GM10266 (cell line): ENCODE data around the gene WWC2.
"Not testable (repeated sequence)": the region's sequence is repeated elsewhere in the genome, so short reads cannot be mapped to it uniquely, and the experiment has no call there.

Experiments
- DNase-seq: peaks from one replicate; pipeline ENCODE4 v3.0.0; 2012; ENCODE audit errors: extremely low spot score
- CTCF ChIP-seq: IDR thresholded peaks from 2 replicates; pipeline ENCODE4 v1.5.1; 2012; ENCODE audit warnings: mild to moderate bottlenecking, low read depth; ENCODE audit not compliant: control insufficient read depth, insufficient read depth; ENCODE audit errors: missing control alignments

The WWC2 gene

GRCh38 chr4:183318656-183319055, 219.6 kb downstream of the WWC2 start:
- no peak for TF ChIP-seq CTCF
- DNase-seq: no peak

- no peak for DNase-seq
- no peak for TF ChIP-seq CTCF
Measured at GRCh38 chr4:183320211-183321059, 221.4 kb downstream of the WWC2 start, which contains the start of gene CLDN22. CLDN22 (minus strand) TSS chr4:183320276; CDS start chr4:183320218, 58 bp downstream.

GRCh38 chr4:183321079-183321478, 222.0 kb downstream of the WWC2 start:
- no peak for TF ChIP-seq CTCF
- no peak for DNase-seq

GRCh38 chr4:183321516-183321915, 222.5 kb downstream of the WWC2 start:
- no peak for TF ChIP-seq CTCF
- no peak for DNase-seq

GRCh38 chr4:183322326-183322725, 223.3 kb downstream of the WWC2 start, which contains the start of gene CLDN24:
CLDN24 (minus strand) TSS chr4:183322426; CDS start chr4:183322426, 0 bp downstream.
- no peak for DNase-seq
- no peak for TF ChIP-seq CTCF

GRCh38 chr4:183323295-183323694, 224.2 kb downstream of the WWC2 start:
- no peak for DNase-seq
- no peak for TF ChIP-seq CTCF

GRCh38 chr4:183324056-183324455, 225.0 kb downstream of the WWC2 start:
- not testable (repeated sequence) for DNase-seq
